Gastrocnemius medialis (tissue), 4 donors: ENCODE data around the gene WFS1. TPM values are rescaled to one million over a fixed set of nuclear protein-coding genes. Genes with fewer than 3 reads are reported as not detected.

ENCODE experiments used
- ATAC-seq, 2 donors: fragments of 150-250 bp; one replicate each; pipeline ENCODE4 v1.9.1; 2016
- DNase-seq, 2 donors: peaks; one replicate each; pipeline ENCODE4 v3.0.0-alpha.2; 2019
- H3K27ac ChIP-seq, 4 donors: fragments of 200-600 bp; sonication (generic); 1 replicate in 1 of 4; 2 replicates in 3 of 4; pipeline ENCODE4 v1.5.1; 2016 to 2018; ENCODE audit warnings: mild to moderate bottlenecking in 2 of 4, moderate library complexity in 1 of 4
- H3K27me3 ChIP-seq, 3 donors: fragments of 200-600 bp; sonication (generic) in 2 of 3; 1 replicate in 1 of 3; 2 replicates in 2 of 3; pipeline versions ENCODE4 v1.5.1 to v1.6.0; 2016 to 2019; ENCODE audit warnings: mild to moderate bottlenecking in 1 of 3, moderate library complexity in 1 of 3
- H3K36me3 ChIP-seq, 2 donors: fragments of 200-600 bp; sonication (generic) in 1 of 2; one replicate each; pipeline ENCODE4 v1.5.1; 2017 to 2018
- H3K4me1 ChIP-seq, 2 donors: fragments of 200-600 bp; sonication (generic) in 1 of 2; one replicate each; pipeline ENCODE4 v1.5.1; 2016 to 2017; ENCODE audit warnings: mild to moderate bottlenecking in 2 of 2
- H3K4me3 ChIP-seq, 4 donors: fragments of 200-600 bp; sonication (generic) in 3 of 4; 1 replicate in 1 of 4; 2 replicates in 3 of 4; pipeline ENCODE4 v1.5.1; 2016 to 2019; ENCODE audit warnings: mild to moderate bottlenecking in 2 of 4
- H3K9me3 ChIP-seq, 3 donors: fragments of 200-600 bp; sonication (generic) in 2 of 3; 1 replicate in 1 of 3; 2 replicates in 2 of 3; pipeline ENCODE4 v1.5.1; 2016 to 2019
- CTCF ChIP-seq, 5 experiments: fragments of 450-650 bp in 3 of 5; fragments of 200-600 bp in 2 of 5; sonication (generic) in 2 of 5; IDR thresholded peaks in 4 of 5; conservative IDR thresholded peaks in 1 of 5; 1 replicate in 4 of 5; 2 replicates in 1 of 5; pipeline ENCODE4 v1.5.1; 2016 to 2019; ENCODE audit warnings: antibody characterized with exemption in 5 of 5, mild to moderate bottlenecking in 3 of 5, moderate library complexity in 3 of 5
- POLR2A ChIP-seq, 2 donors: fragments of 450-650 bp; IDR thresholded peaks; one replicate each; pipeline ENCODE4 v1.6.1; 2017; ENCODE audit warnings: antibody characterized with exemption in 2 of 2, mild to moderate bottlenecking in 2 of 2, moderate library complexity in 2 of 2
- in situ Hi-C, 4 donors: fragments of 200-750 bp; cut with MboI; loops; one replicate each; pipeline versions ENCODE4 v1.15.0 to v1.8.0; 2017; ENCODE audit warnings: low sequenced_read_pairs in 4 of 4
- intact Hi-C: fragments of 100-400 bp; cut with DNase I; formaldehyde crosslinking; loops from one replicate; pipeline ENCODE4 v1.15.1; 2023; ENCODE audit warnings: low total_unique reads
- total RNA-seq, 4 donors: library from RNA; depleted of rRNA; stranded (reverse); fragments of >200 nt; gene quantifications; one replicate each; pipeline versions ENCODE4 v1.1.0 to v1.2.3, GENCODE V29; 2016

WFS1 gene
- total RNA-seq, 4 donors from 2014 or later = 13.6 to 23.7 (median 15.6) TPM

- Histone ChIP-seq H3K4me3 (no peak overlapping the region), H3K4me1 (no peaks in the 10 kb centered on the region), H3K9me3 (no peaks in the 10 kb centered on the region), H3K27ac (no peak overlapping the region), H3K36me3 (peaks cover 0 to 61% of the 10 kb centered on the region in 2 donors), H3K27me3 (no peaks in the 10 kb centered on the region)
- TF ChIP-seq CTCF (IDR thresholded peaks at IDR 0.05 in 4 of 5, conservative IDR thresholded peaks at IDR 0.05 in 1 of 5) = no peak
- TF ChIP-seq POLR2A (IDR thresholded peaks at IDR 0.05) = no peak
- in situ Hi-C loops (no loop called here), intact Hi-C loops (no loop called here)
- ATAC-seq (no peak), DNase-seq (no peak)
Observed at GRCh38 chr4:6291784-6292297, 22.2 kb downstream of the WFS1 start.

- Histone ChIP-seq H3K4me3 (no peak overlapping the region), H3K4me1 (no peaks in the 10 kb centered on the region), H3K27me3 (no peaks in the 10 kb centered on the region), H3K9me3 (no peaks in the 10 kb centered on the region), H3K36me3 (peaks cover 0 to 55% of the 10 kb centered on the region in 2 donors), H3K27ac (no peak overlapping the region)
- in situ Hi-C loops = no loop called here
- TF ChIP-seq POLR2A (IDR thresholded peaks at IDR 0.05) = no peak
- no peak for TF ChIP-seq CTCF (IDR thresholded peaks at IDR 0.05 in 4 of 5, conservative IDR thresholded peaks at IDR 0.05 in 1 of 5)
- DNase-seq (no peak), ATAC-seq (no peak)
- intact Hi-C loops = no loop called here
Observed at GRCh38 chr4:6292376-6293096, 22.9 kb downstream of the WFS1 start.

GRCh38 chr4:6293097-6293445, 23.4 kb downstream of the WFS1 start:
- Histone ChIP-seq H3K36me3 (peaks cover 0 to 52% of the 10 kb centered on the region in 2 donors), H3K4me3 (no peak overlapping the region), H3K27ac (no peak overlapping the region), H3K4me1 (no peaks in the 10 kb centered on the region), H3K9me3 (no peaks in the 10 kb centered on the region), H3K27me3 (no peaks in the 10 kb centered on the region)
- TF ChIP-seq CTCF (IDR thresholded peaks at IDR 0.05 in 4 of 5, conservative IDR thresholded peaks at IDR 0.05 in 1 of 5) = no peak
- no peak for TF ChIP-seq POLR2A (IDR thresholded peaks at IDR 0.05)
- ATAC-seq (no peak), DNase-seq (no peak)
- in situ Hi-C loops = no loop called here
- intact Hi-C loops = no loop called here

GRCh38 chr4:6293661-6294060, 24.0 kb downstream of the WFS1 start:
- TF ChIP-seq POLR2A (IDR thresholded peaks at IDR 0.05) (no peak), CTCF (IDR thresholded peaks at IDR 0.05 in 4 of 5, conservative IDR thresholded peaks at IDR 0.05 in 1 of 5) (no peak)
- Histone ChIP-seq H3K9me3 (no peaks in the 10 kb centered on the region), H3K4me1 (no peaks in the 10 kb centered on the region), H3K36me3 (peaks cover 0 to 52% of the 10 kb centered on the region in 2 donors), H3K27ac (no peak overlapping the region), H3K4me3 (no peak overlapping the region), H3K27me3 (no peaks in the 10 kb centered on the region)
- DNase-seq (no peak), ATAC-seq (no peak)
- intact Hi-C loops = no loop called here
- in situ Hi-C loops = no loop called here
